GM19328 (cell line): Measurements from ENCODE around the gene STK25.
"Not testable (repeated sequence)": the region's sequence is repeated elsewhere in the genome, so short reads cannot be mapped to it uniquely, and the experiment has no call there.

ENCODE experiments used
- ATAC-seq: cut with Tn5 transposase; IDR thresholded peaks from one replicate; pipeline ENCODE4 v1.9.1; 2021; ENCODE audit warnings: mild to moderate bottlenecking, moderate library complexity; ENCODE audit not compliant: unreplicated experiment

STK25 gene

GRCh38 chr2:241540401-241540770, 32.0 kb upstream of the STK25 start:
- ATAC-seq: no peak

GRCh38 chr2:241539616-241540374, 31.4 kb upstream of the STK25 start:
- no peak for ATAC-seq

- no peak for ATAC-seq
Measured at GRCh38 chr2:241538838-241539615, 30.6 kb upstream of the STK25 start.

- no peak for ATAC-seq
Measured at GRCh38 chr2:241535871-241536655, 27.7 kb upstream of the STK25 start.

- ATAC-seq: no peak
Measured at GRCh38 chr2:241534701-241535375, 26.5 kb upstream of the STK25 start.

- ATAC-seq: no peak
Measured at GRCh38 chr2:241534293-241534692, 25.9 kb upstream of the STK25 start.

- no peak for ATAC-seq
Measured at GRCh38 chr2:241532733-241533601, 24.6 kb upstream of the STK25 start.

- no peak for ATAC-seq
Measured at GRCh38 chr2:241532168-241532567, 23.8 kb upstream of the STK25 start.

GRCh38 chr2:241531161-241531722, 22.9 kb upstream of the STK25 start:
- ATAC-seq: no peak

GRCh38 chr2:241530571-241530970, 22.2 kb upstream of the STK25 start:
- ATAC-seq: no peak

- ATAC-seq: not testable (repeated sequence)
Measured at GRCh38 chr2:241525818-241526780, 17.7 kb upstream of the STK25 start.

GRCh38 chr2:241522477-241522876, 14.1 kb upstream of the STK25 start:
- ATAC-seq: no peak

GRCh38 chr2:241519669-241520068, 11.3 kb upstream of the STK25 start:
- ATAC-seq: no peak

- ATAC-seq: no peak
Measured at GRCh38 chr2:241517297-241517696, 8.9 kb upstream of the STK25 start.

GRCh38 chr2:241516520-241516965, 8.2 kb upstream of the STK25 start:
- no peak for ATAC-seq

- ATAC-seq: no peak
Measured at GRCh38 chr2:241514986-241515737, 6.8 kb upstream of the STK25 start.

GRCh38 chr2:241514553-241514952, 6.2 kb upstream of the STK25 start:
- no peak for ATAC-seq
